ENCODE measurements around the gene ERC2.

- TF ChIP-seq CTCF (IDR thresholded peaks at IDR 0.05; ENCODE audit: insufficient read depth, low read depth, low read length), result no peak
- no peak for TF ChIP-seq EZH2 (IDR thresholded peaks at IDR 0.05; ENCODE audit: insufficient read depth, low read length)
These were observed 412.7 kb downstream of the ERC2 start for GRCh38 chr3:56055546-56055945.

Measured in astrocyte (in vitro differentiated cells and primary cell).